ENCODE measurements around the gene MUC6. TPM values are rescaled to one million over a fixed set of nuclear protein-coding genes. Genes with fewer than 3 reads are reported as not detected.

MUC6 gene
- total RNA-seq, 1 donor from 2014 or later, result not detected

GRCh38 chr11:1005928-1006327 lies 30.6 kb downstream of the MUC6 start:
- Histone ChIP-seq H3K36me3 (peaks cover 95% of the 10 kb centered on the region), H3K4me1 (no peaks in the 10 kb centered on the region), H3K27ac (no peak overlapping the region), H3K27me3 (no peaks in the 10 kb centered on the region), H3K4me3 (no peak overlapping the region), H3K9me3 (no peaks in the 10 kb centered on the region)
- ATAC-seq (no peak), DNase-seq (no peak)
- intact Hi-C loops (cut with DNase I), result no loop called here
- no peak for TF ChIP-seq CTCF (IDR thresholded peaks at IDR 0.05)

- Histone ChIP-seq H3K36me3 (peaks cover 87% of the 10 kb centered on the region), H3K9me3 (no peaks in the 10 kb centered on the region), H3K27ac (no peak overlapping the region), H3K27me3 (no peaks in the 10 kb centered on the region), H3K4me1 (no peaks in the 10 kb centered on the region), H3K4me3 (no peak overlapping the region)
- no peak for ATAC-seq
- no peak for TF ChIP-seq CTCF (IDR thresholded peaks at IDR 0.05)
- no peak for DNase-seq
- intact Hi-C loops (cut with DNase I), result no loop called here
These were observed 33.4 kb downstream of the MUC6 start for GRCh38 chr11:1003159-1003558.

GRCh38 chr11:1002406-1002984 lies 34.0 kb downstream of the MUC6 start:
- DNase-seq, result no peak
- Histone ChIP-seq H3K4me3 (no peak overlapping the region), H3K27me3 (no peaks in the 10 kb centered on the region), H3K9me3 (no peaks in the 10 kb centered on the region), H3K27ac (no peak overlapping the region), H3K36me3 (peaks cover 84% of the 10 kb centered on the region), H3K4me1 (no peaks in the 10 kb centered on the region)
- no peak for TF ChIP-seq CTCF (IDR thresholded peaks at IDR 0.05)
- ATAC-seq, result no peak
- intact Hi-C loops (cut with DNase I), result no loop called here

GRCh38 chr11:1001617-1002405 lies 34.7 kb downstream of the MUC6 start:
- intact Hi-C loops (cut with DNase I), result no loop called here
- peaks cover 83% of the 10 kb centered on the region for H3K36me3 ChIP-seq

More at GRCh38 chr11:1001617-1002405, 34.7 kb downstream of the MUC6 start:
- Histone ChIP-seq H3K4me3 (no peak overlapping the region), H3K9me3 (no peaks in the 10 kb centered on the region), H3K27me3 (no peaks in the 10 kb centered on the region), H3K4me1 (no peaks in the 10 kb centered on the region), H3K27ac (no peak overlapping the region)
- ATAC-seq (no peak), DNase-seq (no peak)
- TF ChIP-seq CTCF (IDR thresholded peaks at IDR 0.05), result no peak
